ENCODE measurements around the gene LPO.

LPO gene

DNA sequence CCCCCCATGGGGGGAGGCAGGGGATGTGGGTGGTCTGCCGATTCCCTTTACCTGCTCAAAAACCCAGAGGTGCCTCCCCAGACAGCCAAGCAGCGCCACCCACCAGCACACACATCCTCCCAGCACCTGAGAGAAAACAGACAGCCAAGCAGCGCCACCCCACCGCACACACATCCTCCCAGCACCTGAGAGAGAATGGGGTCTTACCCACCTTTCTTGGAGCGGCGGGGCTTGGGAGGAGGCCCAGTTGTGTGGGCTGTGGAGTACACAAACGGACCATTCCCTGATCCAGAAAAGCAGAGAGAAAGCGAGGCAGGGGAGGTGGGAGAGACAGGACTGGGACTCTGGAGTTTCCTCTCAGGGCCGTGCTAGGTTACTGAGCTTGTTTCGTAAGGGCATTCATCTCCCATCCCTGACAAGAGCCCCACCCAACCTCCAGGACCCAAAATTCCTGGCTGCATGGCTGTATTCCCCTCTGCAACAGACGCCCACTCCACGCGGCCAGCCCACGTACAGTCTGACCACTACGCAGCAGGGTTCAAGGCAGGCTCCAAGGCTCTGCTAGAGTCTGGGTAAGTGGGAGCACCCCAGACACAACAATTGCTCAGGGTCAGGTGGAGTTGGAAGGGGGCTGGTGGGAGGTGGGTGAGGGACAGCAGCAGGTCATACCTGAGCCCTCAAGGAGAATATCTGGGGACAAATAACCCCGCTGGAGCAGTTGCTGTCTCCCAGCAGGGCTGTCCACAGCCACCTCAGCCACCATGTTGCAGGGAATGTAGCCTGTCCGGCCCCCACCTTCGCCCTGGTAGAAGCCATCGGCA is 68.0 kb downstream of the LPO start:
- DNase-seq, result no peak

DNA sequence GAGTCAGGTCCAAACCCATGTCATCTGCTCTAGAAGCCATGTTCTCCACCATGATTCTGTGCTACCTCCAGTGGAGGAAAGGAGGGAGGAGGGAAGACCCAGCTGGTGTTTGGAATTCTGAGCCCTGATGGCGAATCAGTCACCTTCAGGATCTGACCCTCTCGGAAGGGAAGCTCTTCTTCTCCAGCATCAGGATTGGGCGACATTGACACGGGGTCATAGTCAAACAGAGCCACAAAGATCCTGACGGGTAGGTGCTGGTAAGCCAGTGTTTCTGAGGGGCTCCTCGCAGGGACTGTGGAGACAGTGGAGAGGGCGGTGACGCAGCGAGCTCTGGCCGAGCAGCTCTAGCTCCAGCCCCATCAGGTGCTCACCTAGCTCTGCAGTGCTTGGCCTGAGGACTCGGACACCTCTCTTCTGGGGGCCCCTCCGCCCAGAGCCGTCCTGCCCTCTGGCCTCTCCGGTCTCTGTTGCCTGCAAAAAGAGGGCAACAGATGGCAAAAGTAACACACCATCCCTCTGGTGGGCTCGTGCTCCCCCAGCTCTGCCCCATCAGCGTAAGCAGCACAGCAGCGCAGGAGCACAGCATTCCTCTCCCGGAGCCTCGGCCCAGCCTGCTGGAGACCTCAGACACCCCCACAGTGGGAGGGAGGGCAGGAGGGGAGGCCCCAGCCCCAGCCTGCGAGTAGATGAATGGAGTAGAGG is 69.2 kb downstream of the LPO start:
- DNase-seq, result no peak

DNA sequence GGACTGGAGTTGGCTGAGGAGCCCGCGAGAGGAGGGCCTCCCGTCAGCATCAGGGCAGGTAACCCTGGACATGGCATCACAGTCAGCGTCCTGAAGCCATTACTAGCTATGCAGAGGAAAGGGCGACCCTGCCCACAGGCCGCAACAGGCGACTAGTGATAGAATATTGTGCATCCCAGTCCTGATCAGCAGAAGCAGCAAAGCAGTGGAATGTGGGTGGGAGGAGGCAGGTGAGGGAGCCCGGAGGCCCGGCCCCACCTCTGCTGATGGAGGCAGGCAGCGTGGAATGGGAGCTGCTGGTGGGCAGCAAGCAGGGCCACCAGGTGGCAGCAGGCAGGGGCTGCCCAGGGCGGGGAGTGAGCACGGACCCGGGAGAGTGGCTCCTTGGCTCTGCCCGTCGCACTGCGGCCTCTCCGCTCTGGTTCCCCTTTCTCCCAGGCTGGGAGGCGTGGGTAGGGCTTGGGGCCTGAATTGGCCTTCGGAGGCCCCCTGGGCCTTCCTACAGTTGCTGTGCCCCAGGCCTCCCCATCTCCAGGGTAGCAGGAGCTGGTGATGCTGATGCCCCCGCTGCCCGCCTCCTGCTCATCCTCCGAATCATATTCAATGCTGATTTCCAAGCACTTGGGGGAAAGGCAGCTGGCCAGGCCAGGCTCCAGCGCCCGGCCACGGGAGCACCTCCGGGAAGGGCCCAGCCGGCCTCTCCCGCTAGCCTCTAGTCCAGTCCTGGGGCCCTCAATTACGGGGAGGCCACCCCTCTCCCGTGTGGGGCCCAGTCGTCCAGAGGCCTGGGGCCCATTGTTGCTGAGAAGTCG is 70.0 kb downstream of the LPO start:
- DNase-seq, result no peak

DNA sequence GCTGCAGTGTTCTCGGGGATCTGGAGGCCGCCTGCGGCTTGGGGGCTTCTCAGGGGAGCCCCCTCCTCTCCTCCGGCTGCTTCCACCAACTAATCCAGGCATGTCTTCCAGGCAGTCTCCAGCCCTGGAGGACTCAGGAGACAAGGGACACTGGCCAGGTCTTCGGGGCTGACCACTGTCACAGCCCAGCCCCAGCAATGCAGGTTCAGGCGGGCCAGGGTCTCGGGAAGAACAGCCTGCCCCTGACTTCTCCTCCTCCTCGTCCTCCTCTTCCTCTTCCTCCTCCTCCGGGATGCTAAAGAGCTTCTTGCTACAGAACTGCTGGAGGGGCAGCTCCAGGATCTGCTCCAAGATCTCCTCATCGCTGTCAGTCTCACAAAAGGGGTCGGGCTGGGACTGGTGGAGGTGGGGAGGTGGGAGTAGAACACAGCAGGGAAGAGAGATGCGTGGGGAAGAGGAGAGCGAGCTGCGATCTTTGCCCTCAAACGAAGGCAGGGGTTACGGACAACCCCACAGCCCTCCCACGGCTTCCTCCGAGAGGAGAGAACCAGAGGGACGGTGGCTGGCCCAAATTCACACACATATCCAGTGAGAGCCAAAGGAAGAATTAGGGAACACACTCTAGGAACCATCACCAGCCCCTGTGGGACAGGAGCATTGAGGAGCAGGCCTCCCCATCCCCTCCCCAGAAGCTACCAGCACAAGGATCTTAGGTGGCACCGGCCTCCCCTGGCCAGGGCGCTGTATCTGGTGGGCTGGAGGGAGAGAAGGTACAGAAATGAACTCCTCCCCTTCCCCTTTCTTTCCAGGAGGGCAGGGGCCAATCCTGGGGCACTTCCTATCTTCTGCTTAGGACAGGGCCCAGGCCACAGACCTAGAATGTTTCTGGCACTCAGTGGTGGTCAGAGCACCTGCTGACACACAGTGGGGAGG is 70.9 kb downstream of the LPO start:
- DNase-seq, result no peak

- no peak for DNase-seq
These were observed 71.5 kb downstream of the LPO start for GRCh38 chr17:58309918-58310259.

DNA sequence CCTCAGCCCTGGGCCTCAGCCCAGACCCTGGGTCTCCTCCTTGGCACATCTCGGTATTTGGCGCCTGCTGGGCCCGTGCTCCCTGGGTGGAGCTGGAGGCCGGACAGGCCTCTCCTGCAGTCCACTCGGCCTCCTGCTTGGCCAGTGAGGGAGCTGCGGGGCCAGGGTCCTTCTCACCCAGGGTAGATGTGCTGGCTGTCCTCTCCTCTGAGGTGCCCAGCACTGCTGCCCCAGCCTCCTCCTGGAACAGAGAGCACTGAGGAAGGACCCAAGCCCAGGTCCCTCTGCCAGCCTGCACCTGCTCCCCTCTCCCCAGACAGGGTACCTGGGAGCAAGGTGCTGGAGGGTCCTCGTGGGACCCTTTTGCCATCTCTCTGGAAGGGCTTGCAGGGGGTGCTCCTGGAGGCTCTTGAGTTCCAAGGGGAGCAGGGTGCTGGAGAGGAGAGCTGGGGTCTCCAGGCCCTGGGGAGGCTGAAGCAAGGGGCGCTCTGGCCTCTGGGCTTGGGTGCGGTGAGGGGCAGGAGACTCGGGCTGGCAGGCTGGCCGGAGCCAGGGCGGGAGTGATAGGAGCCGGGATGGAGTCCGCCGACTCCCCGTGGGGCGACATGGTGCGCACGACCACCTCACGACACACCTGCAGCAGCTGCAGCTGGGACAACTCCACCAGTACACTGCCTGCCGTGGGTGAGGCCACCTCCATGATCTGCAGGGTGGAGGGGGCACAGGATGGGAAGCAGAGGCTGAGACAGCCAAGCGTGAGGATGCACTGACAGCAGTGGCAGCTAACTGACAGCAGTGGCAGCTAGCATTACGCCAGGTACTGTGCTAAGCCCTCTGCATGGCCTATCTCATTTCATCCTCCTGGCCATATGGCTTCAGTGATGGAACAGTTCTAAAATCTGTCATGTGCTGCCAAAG is 72.4 kb downstream of the LPO start:
- DNase-seq, result no peak

- DNase-seq, result no peak
These were observed 73.1 kb downstream of the LPO start for GRCh38 chr17:58311429-58311894.

DNA sequence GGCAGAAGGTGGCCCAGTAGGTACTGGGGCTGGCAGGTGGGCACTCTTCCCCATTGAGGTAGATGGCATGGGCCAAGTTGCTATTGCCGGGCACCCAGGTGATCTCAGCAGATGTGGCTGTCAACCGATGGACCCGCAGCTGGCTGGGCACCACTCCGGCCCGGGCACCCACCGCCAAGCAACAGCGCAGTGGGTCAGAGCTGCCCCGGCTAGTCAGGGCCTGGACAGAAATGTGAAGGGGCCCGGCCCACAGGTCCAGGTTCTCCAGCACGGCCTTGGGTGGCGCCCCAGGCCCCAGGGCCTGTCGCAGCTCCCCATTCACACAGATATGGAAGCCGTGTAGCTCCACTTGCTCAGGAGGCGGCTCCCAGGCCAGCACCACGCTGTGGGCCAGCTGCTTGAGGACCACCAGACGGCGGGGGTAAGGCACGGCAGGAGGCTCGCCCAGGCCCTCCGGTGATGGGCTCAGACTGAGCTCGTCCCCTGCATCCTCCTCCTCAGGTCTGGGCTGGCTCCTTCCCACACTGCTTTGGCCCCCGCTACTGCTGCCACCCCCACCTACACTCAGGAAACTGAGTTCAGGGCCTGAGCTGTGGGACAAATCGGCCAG is 73.7 kb downstream of the LPO start:
- no peak for DNase-seq

DNA sequence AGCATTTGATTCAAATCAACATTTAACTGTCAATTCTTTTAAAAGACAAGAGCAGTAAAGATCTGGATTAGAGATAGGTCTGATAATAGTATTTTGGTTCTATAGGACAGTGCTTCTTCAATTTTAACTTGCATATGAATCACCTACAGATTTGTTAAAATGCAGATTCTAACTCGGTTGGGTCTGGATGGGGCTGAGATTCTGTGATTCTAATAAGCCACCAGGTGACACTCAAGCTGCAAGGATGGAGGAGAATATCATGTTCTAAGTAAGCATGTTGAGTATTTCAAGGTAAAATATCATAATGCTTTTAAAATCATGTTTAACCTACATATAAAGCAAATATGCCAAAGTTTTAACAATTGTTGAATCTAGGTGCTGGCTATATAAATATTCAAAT is 74.4 kb downstream of the LPO start:
- DNase-seq, result no peak

GRCh38 chr17:58313815-58314705 is 75.7 kb downstream of the LPO start:
- no peak for DNase-seq

DNA sequence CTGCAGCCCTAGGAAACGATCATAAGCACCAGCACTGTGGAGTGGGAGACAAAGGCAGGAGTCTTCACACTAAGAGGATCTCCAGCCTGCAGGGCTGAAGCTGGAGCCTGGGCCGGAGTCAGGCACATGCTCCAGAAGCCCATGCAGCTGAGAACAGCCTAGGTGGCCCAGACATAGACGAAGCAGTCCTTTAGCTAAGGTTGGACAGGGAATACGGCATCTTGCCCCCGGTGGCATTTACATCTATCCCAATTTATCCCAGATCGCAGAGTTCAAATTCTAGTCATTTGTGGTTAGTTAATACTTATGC is 76.3 kb downstream of the LPO start:
- DNase-seq, result no peak

DNA sequence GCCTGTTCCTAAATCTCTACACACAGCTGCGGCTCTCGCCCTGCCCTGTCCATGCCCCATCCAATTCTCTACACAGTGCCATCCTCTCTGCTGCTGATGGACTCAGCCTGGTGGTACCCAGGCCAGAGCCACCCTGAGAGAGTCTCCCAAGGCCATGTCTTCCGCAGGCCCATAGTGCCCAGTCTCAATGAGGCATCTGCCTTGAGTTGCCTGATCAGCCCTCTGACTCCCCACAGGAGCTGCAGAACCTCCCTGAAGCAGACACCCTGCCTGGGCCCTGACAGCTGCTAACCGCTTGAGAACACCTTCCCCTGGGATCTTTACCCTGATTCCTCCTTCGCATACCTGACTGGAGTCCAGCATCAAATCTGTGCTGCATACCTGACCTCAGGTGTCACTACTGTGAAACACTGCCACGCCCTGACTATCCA is 76.9 kb downstream of the LPO start:
- DNase-seq, result no peak

DNA sequence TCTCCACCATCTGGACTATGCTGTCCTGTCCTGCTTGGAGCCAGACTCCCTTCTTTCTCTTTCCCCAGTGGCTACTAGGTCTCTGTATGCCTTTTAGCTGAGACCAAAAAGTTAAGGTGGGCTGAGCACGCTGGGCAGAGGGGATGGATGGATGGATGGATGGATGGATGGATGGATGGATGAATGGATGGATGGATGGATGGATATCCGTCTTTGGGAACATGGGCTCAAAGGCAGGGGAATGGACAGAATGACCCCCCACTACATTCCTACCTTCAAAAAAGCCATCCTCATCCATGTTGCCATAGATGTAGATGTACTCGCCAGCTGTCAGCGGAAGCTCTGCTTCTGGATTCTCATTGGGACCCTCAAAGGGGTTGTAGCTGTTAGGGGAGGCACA is 77.4 kb downstream of the LPO start:
- no peak for DNase-seq

DNA sequence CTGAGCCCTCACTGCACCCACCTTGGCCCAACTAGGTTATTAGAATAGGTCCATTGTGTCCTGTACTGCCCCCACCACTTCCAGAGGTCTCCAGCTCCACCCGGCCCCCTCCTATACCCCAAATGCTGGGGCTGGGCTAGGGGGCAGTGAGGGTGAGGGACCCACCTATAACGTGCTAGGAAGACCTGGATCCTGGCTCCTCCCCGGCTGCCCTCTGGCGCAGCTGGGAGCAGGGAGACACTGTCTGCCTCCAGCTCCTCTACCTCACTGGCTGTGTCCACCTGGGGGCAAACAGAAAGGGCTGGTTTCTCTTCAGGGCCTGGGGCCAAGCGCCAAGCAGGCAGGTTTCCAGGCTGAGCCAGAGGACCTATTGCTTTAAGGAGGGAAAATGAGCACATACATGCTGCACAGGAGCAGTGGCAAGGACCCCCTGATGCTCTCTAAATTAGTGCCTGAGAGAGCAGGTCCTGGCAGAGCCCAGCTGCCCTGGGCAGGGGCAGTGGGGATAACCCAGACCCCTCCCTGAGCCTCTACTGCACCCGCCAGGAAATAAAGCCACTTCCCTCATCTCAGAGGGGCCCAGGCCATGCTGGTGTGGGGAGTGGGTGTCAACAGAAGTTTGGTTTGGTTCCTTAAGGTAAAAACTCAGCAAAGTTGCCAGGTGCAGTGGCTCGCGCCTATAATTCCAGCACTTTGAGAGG is 78.0 kb downstream of the LPO start:
- DNase-seq, result no peak

GRCh38 chr17:58317421-58318064 is 79.2 kb downstream of the LPO start:
- peak; percentile 69 for DNase-seq

GRCh38 chr17:58318065-58318481 is 79.7 kb downstream of the LPO start:
- DNase-seq, result no peak

Data from fibroblast of skin of scalp (primary cell).